Neuron (in vitro differentiated cells): ENCODE results near the gene GARIN5B.

Experiments used
- H2AFZ ChIP-seq: one replicate; pipeline ENCODE4 v1.6.1; 2013; ENCODE audit warnings: low read depth, mild to moderate bottlenecking, inconsistent platforms, low read length, moderate library complexity
- H3K27me3 ChIP-seq: one replicate; pipeline ENCODE4 v1.6.1; 2013; ENCODE audit warnings: low read length; ENCODE audit not compliant: insufficient read depth
- H3K36me3 ChIP-seq: one replicate; pipeline ENCODE4 v1.6.1; 2013; ENCODE audit warnings: low read length; ENCODE audit not compliant: insufficient read depth
- H3K4me1 ChIP-seq: one replicate; pipeline ENCODE4 v1.6.1; 2013; ENCODE audit warnings: low read length; ENCODE audit not compliant: insufficient read depth
- H3K4me3 ChIP-seq: 2 replicates; pipeline ENCODE4 v1.5.1; 2013; ENCODE audit warnings: mild to moderate bottlenecking, low read length, moderate library complexity
- H3K9me3 ChIP-seq: one replicate; pipeline ENCODE4 v1.6.1; 2013; ENCODE audit warnings: low read length

The GARIN5B gene

GRCh38 chr19:55398200-55398925, 35.3 kb upstream of the GARIN5B start:
- H3K9me3 ChIP-seq = no peaks in the 10 kb centered on the region
- H2AFZ ChIP-seq = no peak overlapping the region
- peaks cover 26% of the 10 kb centered on the region for H3K36me3 ChIP-seq
- no peaks in the 10 kb centered on the region for H3K27me3 ChIP-seq
- no peak overlapping the region for H3K4me3 ChIP-seq
- peaks cover 3% of the 10 kb centered on the region for H3K4me1 ChIP-seq

GRCh38 chr19:55392820-55393761, 30.0 kb upstream of the GARIN5B start:
- no peaks in the 10 kb centered on the region for H3K27me3 ChIP-seq
- peaks cover 6% of the 10 kb centered on the region for H3K4me1 ChIP-seq
- H3K4me3 ChIP-seq = no peak overlapping the region
- no peak overlapping the region for H2AFZ ChIP-seq
- H3K9me3 ChIP-seq = no peaks in the 10 kb centered on the region
- H3K36me3 ChIP-seq = peaks cover 31% of the 10 kb centered on the region

- Histone ChIP-seq H2AFZ (no peak overlapping the region), H3K36me3 (peaks cover 42% of the 10 kb centered on the region), H3K9me3 (no peaks in the 10 kb centered on the region), H3K4me3 (no peak overlapping the region), H3K4me1 (peaks cover 17% of the 10 kb centered on the region), H3K27me3 (no peaks in the 10 kb centered on the region)
Observed at GRCh38 chr19:55391702-55392615, 28.9 kb upstream of the GARIN5B start.

GRCh38 chr19:55391191-55391670, 28.2 kb upstream of the GARIN5B start:
- Histone ChIP-seq H3K36me3 (peaks cover 46% of the 10 kb centered on the region), H3K9me3 (no peaks in the 10 kb centered on the region), H3K27me3 (no peaks in the 10 kb centered on the region), H3K4me3 (no peak overlapping the region), H3K4me1 (peaks cover 23% of the 10 kb centered on the region), H2AFZ (no peak overlapping the region)

GRCh38 chr19:55390461-55390880, 27.4 kb upstream of the GARIN5B start:
- Histone ChIP-seq H3K4me3 (no peak overlapping the region), H3K4me1 (peaks cover 23% of the 10 kb centered on the region), H3K27me3 (no peaks in the 10 kb centered on the region), H2AFZ (no peak overlapping the region), H3K36me3 (peaks cover 46% of the 10 kb centered on the region), H3K9me3 (no peaks in the 10 kb centered on the region)

- H3K27me3 ChIP-seq = no peaks in the 10 kb centered on the region
- H3K4me1 ChIP-seq = peaks cover 28% of the 10 kb centered on the region
- H3K36me3 ChIP-seq = peaks cover 46% of the 10 kb centered on the region
- H2AFZ ChIP-seq = no peak overlapping the region
- no peaks in the 10 kb centered on the region for H3K9me3 ChIP-seq
- H3K4me3 ChIP-seq = no peak overlapping the region
Observed at GRCh38 chr19:55389386-55390317, 26.6 kb upstream of the GARIN5B start.

- Histone ChIP-seq H3K4me1 (peaks cover 29% of the 10 kb centered on the region), H2AFZ (no peak overlapping the region), H3K4me3 (peak overlapping the region; percentile 76), H3K36me3 (peaks cover 46% of the 10 kb centered on the region), H3K27me3 (no peaks in the 10 kb centered on the region), H3K9me3 (no peaks in the 10 kb centered on the region)
Observed at GRCh38 chr19:55387736-55388497, 24.9 kb upstream of the GARIN5B start.

- H3K4me3 ChIP-seq = peak overlapping the region; percentile 76
- H3K36me3 ChIP-seq = peaks cover 45% of the 10 kb centered on the region
- H3K9me3 ChIP-seq = no peaks in the 10 kb centered on the region
- peaks cover 29% of the 10 kb centered on the region for H3K4me1 ChIP-seq
- no peaks in the 10 kb centered on the region for H3K27me3 ChIP-seq
- H2AFZ ChIP-seq = no peak overlapping the region
Observed at GRCh38 chr19:55386493-55386971, 23.5 kb upstream of the GARIN5B start.

- Histone ChIP-seq H3K36me3 (peaks cover 39% of the 10 kb centered on the region), H3K9me3 (no peaks in the 10 kb centered on the region), H3K4me1 (peaks cover 29% of the 10 kb centered on the region), H2AFZ (peak within 1 kb of the TSS; percentile 16), H3K4me3 (peak within 1 kb of the TSS; percentile 76), H3K27me3 (no peaks in the 10 kb centered on the region)
Observed at GRCh38 chr19:55385724-55386492, 22.8 kb upstream of the GARIN5B start, which contains the start of gene RPL28. RPL28 (plus strand) TSS chr19:55385932; CDS start chr19:55386358, 426 bp downstream.

- Histone ChIP-seq H3K9me3 (no peaks in the 10 kb centered on the region), H3K27me3 (no peaks in the 10 kb centered on the region), H2AFZ (peak overlapping the region; percentile 16), H3K4me1 (peaks cover 29% of the 10 kb centered on the region), H3K4me3 (peak overlapping the region; percentile 76), H3K36me3 (peaks cover 36% of the 10 kb centered on the region)
Observed at GRCh38 chr19:55384920-55385723, 22.1 kb upstream of the GARIN5B start.
